ENCODE measurements around the gene MT1A.

DNA sequence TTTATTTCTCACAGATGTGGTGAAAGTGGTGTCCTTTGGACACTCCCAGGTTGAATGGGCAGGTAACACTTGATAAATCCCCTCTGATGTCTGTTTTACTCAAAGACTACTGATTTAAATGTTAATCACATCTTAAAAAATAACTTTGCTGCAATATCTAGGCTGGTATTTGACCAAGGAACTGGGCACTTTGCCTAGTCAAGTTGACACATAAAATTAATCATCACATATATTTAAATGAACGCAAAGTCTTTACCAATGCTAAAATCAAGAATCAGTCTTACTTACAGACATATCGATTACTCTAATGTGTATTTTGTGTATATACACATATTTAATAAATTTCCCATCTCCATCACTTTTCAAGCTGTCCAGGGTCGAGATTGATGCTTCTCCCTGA lies 23.1 kb upstream of the MT1A start:
- TF ChIP-seq, protein P1, sequence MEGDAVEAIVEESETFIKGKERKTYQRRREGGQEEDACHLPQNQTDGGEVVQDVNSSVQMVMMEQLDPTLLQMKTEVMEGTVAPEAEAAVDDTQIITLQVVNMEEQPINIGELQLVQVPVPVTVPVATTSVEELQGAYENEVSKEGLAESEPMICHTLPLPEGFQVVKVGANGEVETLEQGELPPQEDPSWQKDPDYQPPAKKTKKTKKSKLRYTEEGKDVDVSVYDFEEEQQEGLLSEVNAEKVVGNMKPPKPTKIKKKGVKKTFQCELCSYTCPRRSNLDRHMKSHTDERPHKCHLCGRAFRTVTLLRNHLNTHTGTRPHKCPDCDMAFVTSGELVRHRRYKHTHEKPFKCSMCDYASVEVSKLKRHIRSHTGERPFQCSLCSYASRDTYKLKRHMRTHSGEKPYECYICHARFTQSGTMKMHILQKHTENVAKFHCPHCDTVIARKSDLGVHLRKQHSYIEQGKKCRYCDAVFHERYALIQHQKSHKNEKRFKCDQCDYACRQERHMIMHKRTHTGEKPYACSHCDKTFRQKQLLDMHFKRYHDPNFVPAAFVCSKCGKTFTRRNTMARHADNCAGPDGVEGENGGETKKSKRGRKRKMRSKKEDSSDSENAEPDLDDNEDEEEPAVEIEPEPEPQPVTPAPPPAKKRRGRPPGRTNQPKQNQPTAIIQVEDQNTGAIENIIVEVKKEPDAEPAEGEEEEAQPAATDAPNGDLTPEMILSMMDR (optimal IDR thresholded peaks at IDR 0.05 in 1 of 3, IDR thresholded peaks at IDR 0.05 in 1 of 3, conservative IDR thresholded peaks at IDR 0.05 in 1 of 3; ENCODE audit: extremely low read depth in 1 of 3, insufficient read depth in 2 of 3, low read length in 3 of 3), result no peak
- no peak for TF ChIP-seq EZH2 (IDR thresholded peaks at IDR 0.05; ENCODE audit: low read length)

Data from keratinocyte (primary cell).